ENCODE data around the gene CNOT1. TPM values are rescaled to one million over a fixed set of nuclear protein-coding genes. Genes with fewer than 3 reads are reported as not detected.

Gene CNOT1
- polyA plus RNA-seq, 3 donors, result 43.0 to 55.1 (median 43.2) TPM

DNA sequence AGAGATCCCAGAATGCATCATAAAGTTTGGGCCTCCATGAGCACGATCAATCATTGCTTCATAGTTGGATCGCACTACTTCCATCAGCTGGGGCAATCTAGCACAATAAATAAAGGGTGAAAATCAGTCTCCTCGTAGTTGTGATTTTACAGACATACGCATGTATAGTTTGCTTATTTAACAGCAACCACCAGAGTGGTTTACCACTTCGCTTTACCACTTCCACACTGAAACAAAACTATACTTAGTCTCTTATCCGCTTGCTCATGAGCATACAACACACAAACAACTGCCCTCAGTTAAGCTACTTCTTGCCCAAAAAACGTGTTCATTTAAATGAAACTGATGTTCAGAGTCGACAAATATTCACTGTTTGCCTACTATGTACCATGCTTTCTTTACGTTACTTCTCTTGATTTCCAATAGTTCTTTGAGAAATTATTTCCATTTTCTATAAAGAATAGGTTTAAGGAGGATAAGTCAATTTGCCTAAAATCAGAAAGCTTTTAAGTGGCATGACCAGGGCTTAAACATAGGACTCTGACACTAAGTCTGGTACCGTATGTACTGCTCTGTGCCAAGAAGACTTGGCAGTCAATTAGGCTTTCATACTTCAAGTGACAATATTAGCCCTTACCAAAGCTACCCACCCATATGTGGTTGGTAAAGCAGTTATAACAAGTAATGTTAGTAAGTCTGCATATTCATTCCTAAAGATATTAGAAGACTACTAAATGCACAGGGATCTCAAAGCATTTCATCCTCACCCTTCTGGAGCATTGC, 92.3 kb downstream of the CNOT1 start:
- 83 to 89% (median 83%) methylated on average over 10 of the region's 10 CpGs for WGBS, 3 donors

DNA sequence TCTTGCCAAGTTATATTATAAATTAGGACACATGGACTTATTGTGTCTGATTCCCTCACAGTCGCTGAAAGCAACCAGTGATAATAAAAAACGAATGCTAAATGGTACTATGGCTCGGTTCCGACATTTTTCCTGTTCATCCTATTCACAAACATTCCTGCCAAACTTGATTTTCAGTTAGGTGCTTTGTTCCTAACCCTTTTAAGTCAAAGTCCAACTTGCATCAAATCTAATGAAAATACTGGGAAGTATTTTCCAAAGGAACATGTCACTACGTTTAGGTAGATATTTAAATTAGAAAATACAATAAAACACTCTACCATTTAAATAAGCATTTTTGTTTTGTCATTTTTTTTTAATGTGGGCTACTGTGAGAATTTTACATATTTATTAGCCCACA, 93.3 kb downstream of the CNOT1 start:
- WGBS, 3 donors, result 60 to 90% (median 89%) methylated on average over 5 of the region's 5 CpGs
- H3K27ac ChIP-seq (ENCODE audit: low read depth, low read length), result no peak overlapping the region

More for the DNA sequence above, 92.3 kb downstream of the CNOT1 start:
- H3K27ac ChIP-seq (ENCODE audit: low read depth, low read length), result no peak overlapping the region

- 37 to 94% (median 92%) methylated on average over 3 of the region's 3 CpGs for WGBS, 3 donors
- no peak overlapping the region for H3K27ac ChIP-seq (ENCODE audit: low read depth, low read length)
Observed at GRCh38 chr16:58535100-58535499, 94.5 kb downstream of the CNOT1 start.

DNA sequence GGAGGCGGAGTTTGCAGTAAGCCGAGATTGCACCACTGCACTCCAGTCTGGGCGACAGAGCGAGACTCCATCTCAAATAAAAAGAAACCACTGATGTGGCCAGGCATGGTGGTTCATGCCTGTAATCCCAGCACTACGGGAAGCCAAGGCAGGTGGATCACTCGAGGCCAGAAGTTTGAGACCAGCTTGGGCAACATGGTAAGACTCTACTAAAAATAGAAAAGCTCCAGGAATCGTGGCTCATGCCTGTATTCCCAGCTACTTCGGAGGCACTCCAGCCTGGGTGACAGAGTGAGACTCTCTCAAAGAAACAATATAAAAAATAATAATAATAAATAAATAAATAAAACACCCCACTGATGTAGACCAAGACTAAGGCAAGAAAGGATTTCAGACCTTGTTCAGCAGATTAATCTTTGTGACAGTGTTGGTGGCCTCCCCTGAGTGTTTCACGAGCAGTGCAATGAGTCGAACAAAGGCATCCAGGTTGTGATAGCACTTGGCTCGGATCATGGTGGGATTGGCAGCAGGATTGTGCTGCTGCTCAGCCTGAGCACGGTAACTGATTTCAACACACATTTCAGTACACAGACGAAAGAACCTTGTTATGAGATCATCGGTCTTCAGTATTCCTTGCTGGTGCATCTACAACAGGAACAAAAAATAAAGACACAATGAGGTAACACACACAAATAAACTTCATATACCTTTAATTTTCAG, 95.7 kb downstream of the CNOT1 start:
- 89 to 93% (median 92%) methylated on average over 14 of the region's 14 CpGs for WGBS, 3 donors
- H3K27ac ChIP-seq (ENCODE audit: low read depth, low read length), result no peak overlapping the region

- H3K27ac ChIP-seq (ENCODE audit: low read depth, low read length), result no peak overlapping the region
- WGBS, 3 donors, result 92 to 96% (median 93%) methylated on average over 3 of the region's 3 CpGs
Observed at GRCh38 chr16:58532414-58532813, 97.2 kb downstream of the CNOT1 start.

- 93 to 95% (median 94%) methylated on average over 5 of the region's 5 CpGs for WGBS, 3 donors
- no peak overlapping the region for H3K27ac ChIP-seq (ENCODE audit: low read depth, low read length)
Observed at GRCh38 chr16:58530179-58530578, 99.4 kb downstream of the CNOT1 start.

DNA sequence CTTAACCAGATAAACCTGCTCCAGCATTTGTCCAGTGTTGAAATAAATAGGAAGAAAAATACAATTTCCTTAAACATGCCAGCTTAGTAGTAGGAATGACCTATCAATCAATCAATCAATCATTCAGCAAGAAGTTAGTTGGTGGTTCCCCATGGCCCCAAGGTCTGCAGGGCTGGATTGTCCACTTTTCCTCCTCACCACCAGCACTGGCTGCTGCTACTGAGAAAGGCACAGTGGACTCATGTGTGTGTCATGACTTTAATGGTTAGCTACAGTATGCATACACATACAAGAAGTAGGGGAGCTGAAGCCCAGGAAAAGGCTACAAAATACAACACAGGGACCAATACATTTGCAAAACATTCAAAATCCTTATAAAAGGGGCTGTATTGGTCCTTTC, 109.9 kb downstream of the CNOT1 start:
- no peak overlapping the region for H3K27ac ChIP-seq (ENCODE audit: low read depth, low read length)

DNA sequence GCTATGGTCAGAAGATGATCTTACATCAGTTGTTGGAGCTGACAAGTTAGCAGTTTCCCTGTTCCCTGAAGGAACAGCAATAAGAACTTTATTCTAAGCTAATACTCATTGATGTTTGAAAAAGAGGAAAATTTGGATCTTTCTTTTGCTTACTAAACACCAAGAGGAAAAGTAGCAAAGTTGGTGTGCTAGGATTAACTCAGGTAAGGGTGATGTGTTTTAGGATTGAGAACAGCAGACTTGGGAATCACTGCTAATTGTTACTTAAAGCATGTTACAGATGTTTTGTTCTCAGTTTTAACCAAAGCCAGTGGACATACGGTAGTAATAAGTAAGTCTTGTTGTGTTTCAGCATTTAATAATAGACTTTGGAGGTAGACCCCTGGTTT, 110.7 kb downstream of the CNOT1 start:
- no peak overlapping the region for H3K27ac ChIP-seq (ENCODE audit: low read depth, low read length)
- WGBS, 3 donors, result 77 to 84% (median 84%) methylated on average over 1 of the region's 1 CpG

DNA sequence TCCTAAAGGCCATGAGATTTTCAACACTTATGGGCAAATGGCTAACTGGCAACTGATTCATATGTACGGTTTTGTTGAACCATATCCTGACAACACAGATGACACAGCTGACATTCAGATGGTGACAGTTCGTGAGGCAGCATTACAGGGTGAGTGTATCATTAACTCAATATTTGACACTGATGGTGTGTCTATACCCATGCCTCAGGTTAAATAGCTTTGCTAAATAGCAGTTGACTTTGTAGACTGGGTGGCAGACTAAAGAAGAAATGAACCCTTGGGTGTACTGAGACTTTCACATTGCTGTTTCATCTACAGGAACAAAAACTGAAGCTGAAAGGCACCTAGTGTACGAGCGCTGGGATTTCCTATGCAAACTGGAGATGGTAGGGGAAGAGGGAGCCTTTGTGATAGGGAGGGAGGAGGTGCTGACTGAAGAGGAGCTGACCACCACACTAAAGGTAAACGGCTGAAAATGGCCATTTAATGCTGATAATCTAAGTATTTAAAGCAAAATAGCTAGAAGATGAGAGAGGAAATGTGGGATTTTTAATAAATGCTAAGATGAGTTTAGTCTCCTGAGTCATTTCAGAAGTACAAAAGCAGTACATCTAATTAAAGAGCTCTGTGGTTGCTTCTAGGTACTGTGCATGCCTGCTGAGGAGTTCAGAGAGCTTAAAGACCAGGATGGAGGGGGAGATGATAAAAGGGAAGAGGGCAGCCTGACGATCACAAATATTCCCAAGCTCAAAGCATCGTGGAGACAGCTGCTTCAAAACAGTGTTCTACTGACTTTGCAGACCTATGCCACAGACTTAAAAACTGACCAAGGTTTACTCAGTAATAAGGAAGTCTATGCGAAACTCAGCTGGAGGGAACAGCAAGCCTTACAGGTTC, 111.3 kb downstream of the CNOT1 start:
- 73 to 79% (median 73%) methylated on average over 8 of the region's 8 CpGs for WGBS, 3 donors

GRCh38 chr16:58516768-58517107, 112.9 kb downstream of the CNOT1 start:
- WGBS, 3 donors, result 80 to 94% (median 88%) methylated on average over 4 of the region's 4 CpGs
- H3K27ac ChIP-seq (ENCODE audit: low read depth, low read length), result no peak overlapping the region

More for the DNA sequence above, 111.3 kb downstream of the CNOT1 start:
- H3K27ac ChIP-seq (ENCODE audit: low read depth, low read length), result no peak overlapping the region

DNA sequence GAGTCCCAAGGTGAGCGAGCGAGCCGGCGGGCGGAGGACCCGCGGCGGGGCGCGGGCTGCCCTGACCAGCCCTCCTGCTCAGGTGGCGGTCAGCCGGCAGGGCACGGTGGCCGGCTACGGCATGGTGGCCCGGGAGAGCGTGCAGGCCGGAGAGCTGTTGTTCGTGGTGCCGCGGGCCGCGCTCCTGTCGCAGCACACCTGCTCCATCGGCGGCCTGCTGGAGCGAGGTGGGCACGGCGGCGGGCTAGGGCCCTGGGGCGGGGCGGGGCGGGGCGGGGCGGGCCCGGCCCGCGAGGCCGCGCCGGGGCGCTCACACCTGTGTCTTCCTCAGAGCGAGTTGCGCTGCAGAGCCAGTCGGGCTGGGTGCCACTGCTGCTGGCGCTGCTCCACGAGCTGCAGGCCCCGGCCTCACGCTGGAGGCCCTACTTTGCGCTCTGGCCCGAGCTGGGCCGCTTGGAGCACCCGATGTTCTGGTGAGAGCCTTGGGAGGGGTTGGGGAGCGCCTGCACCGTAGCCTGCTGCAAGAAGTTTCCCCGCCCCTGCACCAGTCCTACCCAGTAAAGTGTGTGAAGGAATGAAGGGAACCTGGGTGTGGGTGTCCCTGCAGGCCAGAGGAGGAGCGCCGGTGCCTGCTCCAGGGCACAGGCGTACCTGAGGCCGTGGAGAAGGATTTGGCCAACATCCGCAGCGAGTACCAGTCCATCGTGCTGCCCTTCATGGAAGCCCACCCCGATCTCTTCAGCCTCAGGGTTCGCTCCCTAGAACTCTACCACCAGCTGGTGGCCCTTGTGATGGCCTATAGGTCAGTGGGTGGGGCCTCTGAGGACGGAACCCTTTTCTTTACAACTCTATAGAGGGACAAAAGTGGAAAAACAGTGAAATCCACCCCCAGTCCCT, 113.5 kb downstream of the CNOT1 start:
- WGBS, 3 donors, result 13 to 18% (median 17%) methylated on average over 46 to 66 of the region's 66 CpGs
- H3K27ac ChIP-seq (ENCODE audit: low read depth, low read length), result no peak overlapping the region

DNA sequence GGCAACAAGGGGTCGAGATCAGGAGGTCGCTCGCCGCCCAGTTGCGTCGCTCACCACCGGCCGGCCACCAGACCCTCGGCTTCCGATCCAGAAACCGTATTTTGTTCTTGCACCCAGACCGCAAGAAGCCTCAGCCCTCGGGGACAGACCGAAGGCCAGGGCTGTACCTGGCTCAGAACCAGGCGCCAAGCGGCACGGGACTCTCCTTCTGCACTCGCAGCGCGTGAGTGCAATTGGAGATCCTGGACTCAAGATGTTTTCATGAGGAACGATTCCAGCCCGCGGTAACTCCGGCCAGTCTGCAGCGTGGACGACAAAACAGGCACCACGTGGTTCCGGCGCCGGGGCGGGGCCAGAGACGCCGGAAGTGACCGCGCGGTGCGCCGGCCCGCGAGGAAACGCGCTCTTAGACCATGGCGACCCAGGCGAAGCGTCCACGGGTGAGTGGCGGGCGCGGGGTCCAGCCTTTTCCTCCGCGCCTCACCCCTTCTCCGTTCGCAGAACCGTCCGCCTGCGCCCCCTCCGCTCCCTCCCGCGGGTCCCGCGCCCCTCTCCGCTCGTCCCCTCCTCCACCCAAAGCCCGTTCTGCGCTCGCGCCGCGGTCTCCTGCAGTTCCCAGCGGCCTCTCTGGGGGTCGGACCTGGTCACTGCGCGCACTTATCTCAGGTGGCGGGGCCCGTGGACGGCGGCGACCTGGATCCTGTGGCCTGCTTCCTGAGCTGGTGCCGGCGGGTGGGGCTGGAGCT, 114.3 kb downstream of the CNOT1 start, which contains the start of gene SETD6:
Gene SETD6, plus strand, starts transcription at position 393 of the 746 bp plus-strand sequence. Its CDS starts 21 bp downstream, at position 414.
- WGBS, 3 donors, result 0 to 1% (median 1%) methylated on average over 74 to 80 of the region's 80 CpGs
- H3K27ac ChIP-seq (ENCODE audit: low read depth, low read length), result no peak within 1 kb of the TSS

DNA sequence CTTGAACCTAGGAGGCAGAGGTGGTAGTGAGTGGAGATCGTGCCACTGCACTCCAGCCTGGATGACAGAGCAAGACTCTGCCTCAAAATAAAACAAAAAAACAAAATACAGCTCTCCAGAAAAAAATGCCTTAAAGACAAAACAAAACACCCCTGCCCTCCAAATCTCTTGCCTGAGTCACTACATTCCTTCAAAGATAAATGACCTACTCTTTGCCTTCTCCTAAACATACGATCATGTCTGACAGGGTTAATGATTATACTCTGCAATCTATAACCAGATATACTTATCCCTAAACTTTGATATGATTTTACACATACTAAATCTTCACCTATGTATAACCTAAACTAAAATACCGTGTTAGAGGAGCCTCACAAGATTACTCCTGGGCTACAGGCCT, 115.8 kb downstream of the CNOT1 start:
- 61 to 90% (median 83%) methylated on average over 3 of the region's 3 CpGs for WGBS, 3 donors
- H3K27ac ChIP-seq (ENCODE audit: low read depth, low read length), result no peak overlapping the region

DNA sequence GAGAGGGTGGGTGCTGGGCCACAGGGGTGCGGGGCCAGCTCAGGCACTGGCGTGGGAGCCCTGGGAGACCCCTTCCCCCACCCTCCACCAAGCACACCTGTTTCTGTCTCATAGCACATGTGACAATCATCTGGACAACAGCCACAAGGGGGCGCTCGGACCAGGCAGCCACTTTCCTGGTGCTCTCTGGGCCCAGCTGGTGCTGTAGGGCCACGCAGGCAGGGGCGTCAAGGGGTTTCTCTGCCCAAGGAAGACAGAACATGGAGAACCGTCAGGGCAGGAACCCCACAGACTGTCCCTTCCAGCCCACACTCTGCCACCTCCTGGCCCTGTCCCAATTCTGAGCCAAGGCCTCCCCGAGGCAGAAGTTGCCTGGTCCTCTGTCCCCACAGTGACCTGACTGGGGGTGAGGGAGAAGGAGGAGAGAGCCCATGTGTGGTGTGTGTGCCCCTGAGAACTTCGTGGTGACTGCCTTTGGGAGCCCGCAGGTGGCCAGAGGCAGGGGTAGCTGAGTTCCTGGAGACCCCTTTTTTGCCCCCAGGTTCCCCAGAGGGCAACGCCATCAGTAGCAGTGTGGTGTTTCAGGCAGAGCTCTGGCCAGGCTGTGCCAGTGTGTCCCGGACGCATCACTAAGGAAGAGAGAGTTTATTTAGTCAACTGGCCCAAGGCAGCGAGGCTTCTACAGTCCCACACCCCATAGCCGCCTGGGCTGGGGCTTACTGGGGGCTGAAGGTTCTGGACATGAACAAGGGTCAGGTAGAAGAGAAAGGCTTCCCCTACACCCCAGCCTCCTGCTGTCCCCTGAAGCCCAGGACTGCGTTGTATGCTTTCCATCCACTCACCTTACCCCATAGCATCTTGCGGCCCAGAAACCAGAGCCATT, 117.5 kb downstream of the CNOT1 start:
- WGBS, 3 donors, result 53 to 60% (median 59%) methylated on average over 16 to 17 of the region's 17 CpGs
- H3K27ac ChIP-seq (ENCODE audit: low read depth, low read length), result no peak overlapping the region

DNA sequence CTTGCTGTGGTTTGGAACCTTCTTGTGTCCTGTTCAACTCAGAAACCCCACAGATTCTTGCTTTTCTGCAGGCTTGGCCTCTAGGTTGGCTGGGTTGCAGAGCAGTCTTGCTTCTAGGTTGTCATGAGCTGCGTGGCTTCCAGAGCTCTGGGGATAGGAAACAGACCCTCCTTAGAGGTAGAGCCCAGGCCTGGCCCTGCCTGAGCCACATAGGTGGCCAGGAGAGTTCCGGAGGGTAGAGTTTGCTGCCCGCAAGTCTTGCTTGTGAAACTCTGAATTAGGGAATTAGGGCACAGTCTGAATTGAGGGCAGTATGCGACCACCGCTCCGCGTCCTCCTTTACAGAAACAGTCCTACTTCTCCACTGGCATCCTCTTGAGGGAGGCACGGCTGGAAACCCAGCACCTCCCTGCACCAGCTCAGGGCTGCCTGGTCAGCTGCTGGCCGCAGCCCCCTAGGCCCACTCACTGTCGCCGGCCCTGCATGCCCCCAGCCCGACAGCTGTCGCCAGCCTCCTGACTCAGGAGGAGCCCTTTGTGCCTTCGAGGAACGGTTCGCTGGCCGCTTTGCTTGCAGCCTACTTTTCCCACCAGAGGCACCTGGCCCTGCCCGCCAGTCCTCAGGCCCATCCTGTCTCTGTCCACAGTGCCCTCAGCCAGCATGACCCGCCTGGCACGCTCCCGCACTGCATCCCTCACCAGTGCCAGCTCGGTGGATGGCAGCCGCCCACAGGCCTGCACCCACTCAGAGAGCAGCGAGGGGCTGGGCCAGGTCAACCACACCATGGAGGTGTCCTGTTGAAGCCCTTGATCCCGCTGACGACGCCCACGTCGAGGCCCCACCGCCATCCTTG, 118.6 kb downstream of the CNOT1 start:
- no peak overlapping the region for H3K27ac ChIP-seq (ENCODE audit: low read depth, low read length)
- 85 to 93% (median 89%) methylated on average over 30 of the region's 30 CpGs for WGBS, 3 donors
